Measurements from ENCODE around the gene ATXN7L3B. TPM values are rescaled to one million over a fixed set of nuclear protein-coding genes. Genes with fewer than 3 reads are reported as not detected.

Gene ATXN7L3B
- total RNA-seq, 6 donors from 2014 or later = 11.9 to 28.6 (median 24.8) TPM

- Histone ChIP-seq H3K4me1 (no peaks in the 10 kb centered on the region), H3K9me3 (no peaks in the 10 kb centered on the region), H3K36me3 (no peaks in the 10 kb centered on the region), H3K27me3 (no peaks in the 10 kb centered on the region), H3K4me3 (no peak overlapping the region), H3K27ac (no peak overlapping the region)
- WGBS, 2 donors = 49 to 55% methylated on average over 4 of the region's 4 CpGs
- TF ChIP-seq CTCF (IDR thresholded peaks at IDR 0.05) (no peak), EP300 (IDR thresholded peaks at IDR 0.05) (no peak), POLR2AphosphoS5 (IDR thresholded peaks at IDR 0.05) (no peak), POLR2A (IDR thresholded peaks at IDR 0.05) (no peak)
- no peak for ATAC-seq (ENCODE audit: low FRiP score in 2 of 2)
- DNase-seq = no peak
These were observed 48.6 kb downstream of the ATXN7L3B start for GRCh38 chr12:74586251-74586650.

Measured in upper lobe of left lung (tissue), 6 donors.